Large intestine (tissue), 3 donors: ENCODE results near the gene PLBD2. TPM values are rescaled to one million over a fixed set of nuclear protein-coding genes. Genes with fewer than 3 reads are reported as not detected.

Experiments
- DNase-seq, 2 donors: peaks; one replicate each; pipeline versions ENCODE4 v3.0.0 to v3.0.0-alpha.2; 2013
- H3K27ac ChIP-seq: one replicate; pipeline ENCODE4 v1.5.1; 2013; ENCODE audit warnings: low read length
- H3K27me3 ChIP-seq: 2 replicates; pipeline ENCODE4 v1.6.1; 2013; ENCODE audit warnings: low read length; ENCODE audit not compliant: control insufficient read depth, insufficient read depth
- H3K36me3 ChIP-seq: 2 replicates; pipeline ENCODE4 v1.6.1; 2013; ENCODE audit warnings: low read length; ENCODE audit not compliant: control insufficient read depth, insufficient read depth
- H3K4me1 ChIP-seq: one replicate; pipeline ENCODE4 v1.6.1; 2013; ENCODE audit warnings: low read length; ENCODE audit not compliant: control insufficient read depth, insufficient read depth
- H3K4me3 ChIP-seq: one replicate; pipeline ENCODE4 v1.5.1; 2013; ENCODE audit warnings: low read length
- H3K9me3 ChIP-seq: one replicate; pipeline ENCODE4 v1.6.1; 2013; ENCODE audit warnings: mild to moderate bottlenecking, low read depth, low read length, moderate library complexity; ENCODE audit not compliant: control insufficient read depth
- WGBS: methylation state at CpG from one replicate; pipeline ENCODE4 v1.1.5; 2013; ENCODE audit warnings: low lambda C conversion rate; ENCODE audit not compliant: insufficient coverage; 5-methylcytosine and 5-hydroxymethylcytosine counted together
- polyA plus RNA-seq: library from polyadenylated mRNA; unstranded; fragments of 120-200 nt; gene quantifications from one replicate; pipeline ENCODE4 v1.2.1, GENCODE V29; 2013

The PLBD2 gene
- polyA plus RNA-seq, 1 donor: 21.2 TPM

DNA sequence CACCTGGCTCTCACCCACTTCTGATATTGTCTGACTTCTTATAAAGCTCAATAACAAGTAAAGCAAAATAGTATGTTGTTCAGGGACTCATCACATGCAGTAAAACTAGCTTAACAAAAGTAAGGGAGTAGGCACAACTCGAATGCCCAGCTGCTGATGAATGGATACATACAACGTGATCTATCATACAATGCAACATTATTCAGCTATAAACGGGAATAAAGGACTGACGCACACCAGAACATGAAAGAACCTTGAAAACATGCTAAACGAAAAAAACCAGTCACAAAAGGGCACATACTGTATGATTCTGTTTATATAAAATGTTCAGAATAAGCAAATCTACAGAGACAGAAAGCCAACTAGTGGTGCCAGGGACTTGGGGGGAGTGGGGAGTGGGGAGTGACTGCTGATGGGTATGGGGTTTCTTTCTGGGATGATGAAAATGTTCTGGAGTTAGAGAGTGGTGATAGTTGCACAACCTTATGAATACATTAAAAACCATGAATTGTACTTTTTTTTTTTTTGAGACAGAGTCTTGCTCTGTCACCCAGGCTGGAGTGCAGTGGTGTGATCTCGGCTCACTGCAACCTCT lies 11.1 kb downstream of the PLBD2 start:
- WGBS: 85% methylated on average over 4 of the region's 6 CpGs
- Histone ChIP-seq H3K4me1 (no peaks in the 10 kb centered on the region), H3K9me3 (no peaks in the 10 kb centered on the region), H3K4me3 (no peak overlapping the region), H3K36me3 (peaks cover 27% of the 10 kb centered on the region), H3K27me3 (no peaks in the 10 kb centered on the region), H3K27ac (no peak overlapping the region)
- DNase-seq: no peak

DNA sequence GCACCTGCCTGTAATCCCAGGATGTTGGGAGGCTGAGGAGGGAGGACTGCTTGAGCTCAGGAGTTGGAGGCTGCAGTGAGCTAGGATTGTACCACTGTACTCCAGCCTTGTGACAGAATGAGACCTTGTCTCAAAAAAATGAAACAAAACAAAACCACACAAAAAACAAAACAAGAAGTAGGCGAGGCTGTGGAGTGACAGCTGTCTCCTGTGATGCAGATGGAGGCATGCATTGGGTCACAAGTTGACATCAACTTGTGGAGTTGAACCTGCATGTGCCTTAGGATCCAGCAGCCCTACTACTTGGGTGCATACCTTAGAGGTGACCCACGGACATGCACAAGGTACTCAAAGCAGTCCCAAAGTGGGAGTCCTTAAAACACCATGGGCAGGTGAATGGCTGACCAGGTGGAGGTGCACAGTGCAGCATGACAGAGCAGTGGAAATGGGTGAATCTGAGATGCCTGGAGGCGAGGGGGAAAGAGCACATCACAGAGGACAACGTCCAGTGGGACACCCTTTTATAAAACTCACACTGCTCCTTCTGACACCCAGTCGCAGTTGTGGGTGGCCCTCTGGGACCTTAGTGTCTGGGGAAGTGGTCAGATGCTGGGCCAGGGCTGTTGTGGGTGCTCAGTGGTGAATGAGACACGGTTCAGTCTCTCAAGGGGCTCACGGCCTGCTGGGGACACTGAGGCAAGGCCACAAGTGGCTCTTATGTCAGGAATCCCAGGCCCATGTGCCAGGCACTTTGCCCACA lies 12.7 kb downstream of the PLBD2 start:
- DNase-seq: no peak
- WGBS: no CpG with 5 or more reads among the region's 7 CpGs
- no peak overlapping the region for H3K4me3 ChIP-seq

DNA sequence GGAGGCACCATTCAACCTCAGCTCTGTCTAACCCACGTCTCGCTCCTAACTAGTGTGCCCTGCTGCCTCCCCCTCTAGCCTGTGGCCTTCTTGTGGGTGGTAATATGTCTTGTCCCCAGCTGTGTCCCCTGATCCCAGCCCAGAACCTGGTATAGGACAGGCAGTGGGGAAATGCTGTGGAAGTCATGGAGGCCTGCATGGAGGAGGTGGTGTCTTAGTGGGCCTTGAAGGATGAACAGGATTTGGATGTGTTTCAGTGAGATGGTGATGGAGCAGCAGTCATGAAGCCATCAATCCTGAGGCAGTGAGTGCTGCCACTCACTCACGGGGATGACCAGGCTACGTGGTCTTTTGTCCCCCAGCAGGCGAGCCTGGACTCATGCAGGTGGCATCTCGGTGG lies 13.4 kb downstream of the PLBD2 start:
- DNase-seq: no peak
- Histone ChIP-seq H3K27ac (no peak overlapping the region), H3K27me3 (no peaks in the 10 kb centered on the region), H3K9me3 (no peaks in the 10 kb centered on the region), H3K4me3 (no peak overlapping the region), H3K4me1 (no peaks in the 10 kb centered on the region), H3K36me3 (peaks cover 40% of the 10 kb centered on the region)
- WGBS: no CpG with 5 or more reads among the region's 6 CpGs

More for the DNA sequence above, 12.7 kb downstream of the PLBD2 start:
- Histone ChIP-seq H3K4me1 (no peaks in the 10 kb centered on the region), H3K27me3 (no peaks in the 10 kb centered on the region), H3K27ac (no peak overlapping the region), H3K36me3 (peaks cover 37% of the 10 kb centered on the region), H3K9me3 (no peaks in the 10 kb centered on the region)

DNA sequence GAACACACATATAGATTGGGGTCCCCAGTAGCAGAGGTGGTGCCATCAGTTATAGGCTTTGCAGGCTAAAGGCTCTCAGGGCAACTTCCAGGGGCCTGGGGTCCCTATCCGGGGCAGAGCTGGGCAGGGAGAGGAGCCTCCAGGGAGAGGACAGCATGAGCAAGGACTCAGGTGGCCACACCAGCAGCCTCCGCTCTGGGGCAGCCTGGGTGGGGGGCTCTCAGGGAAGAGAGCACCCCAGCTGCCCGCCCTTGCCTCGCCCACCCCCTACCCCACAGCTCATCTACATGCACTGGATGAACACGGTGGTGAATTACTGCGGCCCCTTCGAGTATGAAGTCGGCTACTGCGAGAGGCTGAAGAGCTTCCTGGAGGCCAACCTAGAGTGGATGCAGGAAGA lies 14.0 kb downstream of the PLBD2 start:
- no CpG with 5 or more reads among the region's 9 CpGs for WGBS
- no peak overlapping the region for H3K4me3 ChIP-seq
- peaks cover 45% of the 10 kb centered on the region for H3K36me3 ChIP-seq

DNA sequence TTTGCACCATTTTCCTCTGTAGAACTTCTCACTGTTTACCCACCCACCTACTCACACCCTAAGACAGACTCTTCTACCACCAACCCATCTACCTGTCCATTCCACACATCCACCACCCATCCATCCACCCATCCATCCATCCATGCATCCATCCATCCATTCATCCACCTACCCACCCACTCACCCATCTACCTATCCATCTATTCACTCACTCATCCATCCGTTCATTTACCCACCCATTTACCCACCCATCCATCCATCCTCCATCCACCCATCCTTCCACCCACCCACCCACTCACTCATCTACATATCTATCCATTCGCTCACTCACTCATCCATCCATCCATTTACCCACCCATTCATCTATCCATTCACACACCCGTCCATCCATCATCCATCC lies 15.1 kb downstream of the PLBD2 start:
- Histone ChIP-seq H3K4me3 (no peak overlapping the region), H3K27me3 (no peaks in the 10 kb centered on the region), H3K36me3 (peaks cover 44% of the 10 kb centered on the region), H3K9me3 (no peaks in the 10 kb centered on the region), H3K27ac (no peak overlapping the region), H3K4me1 (no peaks in the 10 kb centered on the region)
- no peak for DNase-seq
- WGBS: 100% methylated on average over 1 of the region's 3 CpGs

More for the DNA sequence above, 14.0 kb downstream of the PLBD2 start:
- no peak for DNase-seq
- no peak overlapping the region for H3K27ac ChIP-seq
- no peaks in the 10 kb centered on the region for H3K27me3 ChIP-seq
- H3K9me3 ChIP-seq: no peaks in the 10 kb centered on the region
- H3K4me1 ChIP-seq: no peaks in the 10 kb centered on the region

DNA sequence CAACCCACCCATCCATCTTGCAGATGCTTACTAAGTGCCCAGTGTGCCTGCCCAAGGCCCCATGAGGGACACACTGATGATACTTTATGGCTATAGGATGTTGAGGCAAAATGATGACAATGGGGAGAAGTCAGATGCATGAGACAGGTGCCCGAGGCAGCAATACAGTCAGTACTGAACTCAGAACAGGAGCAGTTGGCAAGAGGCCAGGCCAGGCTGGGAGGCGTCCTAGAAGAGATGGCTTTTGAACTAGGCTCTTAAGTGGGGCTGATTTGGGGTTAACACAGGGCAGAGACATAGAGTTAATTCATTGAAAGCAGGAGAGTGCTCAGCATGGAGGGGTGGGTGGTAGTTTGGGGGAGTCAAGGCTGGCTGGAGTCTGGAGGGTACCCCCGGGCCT lies 15.6 kb downstream of the PLBD2 start:
- Histone ChIP-seq H3K27me3 (no peaks in the 10 kb centered on the region), H3K9me3 (no peaks in the 10 kb centered on the region), H3K4me3 (no peak overlapping the region), H3K27ac (no peak overlapping the region), H3K4me1 (no peaks in the 10 kb centered on the region), H3K36me3 (peaks cover 44% of the 10 kb centered on the region)
- no CpG with 5 or more reads among the region's 3 CpGs for WGBS
- DNase-seq: no peak

DNA sequence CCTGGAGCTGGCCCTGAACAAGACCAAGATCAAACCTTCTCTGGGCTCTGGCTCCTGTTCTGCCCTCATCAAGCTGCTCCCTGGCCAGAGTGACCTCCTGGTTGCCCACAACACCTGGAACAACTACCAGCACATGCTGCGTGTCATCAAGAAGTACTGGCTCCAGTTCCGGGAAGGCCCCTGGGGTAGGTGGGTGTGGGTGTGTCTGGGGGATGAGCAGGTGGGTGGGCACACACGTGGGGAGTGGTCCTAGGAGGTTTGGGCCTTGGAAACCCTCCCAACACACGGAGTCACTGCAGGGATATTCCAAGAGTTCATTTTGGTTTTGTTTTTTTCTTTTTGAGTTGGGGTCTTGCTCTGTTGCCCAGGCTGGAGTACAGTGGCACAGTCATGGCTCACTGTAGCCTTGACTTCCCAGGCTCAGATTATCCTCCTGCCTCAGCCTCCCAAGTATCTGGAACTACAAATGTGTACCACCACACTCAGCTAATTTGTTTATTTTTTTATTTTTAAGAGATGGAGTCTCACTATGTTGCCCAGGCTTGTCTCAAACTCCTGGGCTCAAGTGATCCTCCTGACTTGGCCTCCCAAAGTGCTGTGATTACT lies 16.5 kb downstream of the PLBD2 start:
- Histone ChIP-seq H3K27me3 (no peaks in the 10 kb centered on the region), H3K4me3 (no peak overlapping the region), H3K36me3 (peaks cover 48% of the 10 kb centered on the region), H3K9me3 (no peaks in the 10 kb centered on the region), H3K27ac (no peak overlapping the region), H3K4me1 (no peaks in the 10 kb centered on the region)
- no peak for DNase-seq
- no CpG with 5 or more reads among the region's 4 CpGs for WGBS

DNA sequence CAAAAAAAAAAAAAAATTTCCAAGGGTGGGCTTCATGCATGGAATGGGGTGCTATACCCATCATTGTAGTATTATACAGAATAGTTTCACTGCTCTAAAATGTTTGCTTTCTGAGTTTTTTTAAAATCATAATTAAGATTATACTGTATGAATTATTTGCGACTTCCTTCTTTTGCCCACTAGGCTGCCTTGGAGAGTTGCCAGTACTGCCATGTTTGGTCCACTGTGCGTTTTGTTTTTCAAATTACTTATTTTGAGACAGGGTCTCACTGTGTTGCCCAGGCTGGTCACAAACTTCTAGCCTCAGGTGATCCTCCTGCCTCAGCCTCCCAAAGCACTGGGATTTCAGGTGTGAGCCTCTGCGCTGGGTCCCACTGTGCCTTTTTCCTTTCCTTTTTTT lies 19.9 kb downstream of the PLBD2 start:
- H3K27me3 ChIP-seq: no peaks in the 10 kb centered on the region
- no peaks in the 10 kb centered on the region for H3K4me1 ChIP-seq
- peaks cover 43% of the 10 kb centered on the region for H3K36me3 ChIP-seq
- no peak overlapping the region for H3K27ac ChIP-seq
- 100% methylated on average over 2 of the region's 3 CpGs for WGBS
- DNase-seq: no peak
- H3K9me3 ChIP-seq: no peaks in the 10 kb centered on the region
- H3K4me3 ChIP-seq: no peak overlapping the region

DNA sequence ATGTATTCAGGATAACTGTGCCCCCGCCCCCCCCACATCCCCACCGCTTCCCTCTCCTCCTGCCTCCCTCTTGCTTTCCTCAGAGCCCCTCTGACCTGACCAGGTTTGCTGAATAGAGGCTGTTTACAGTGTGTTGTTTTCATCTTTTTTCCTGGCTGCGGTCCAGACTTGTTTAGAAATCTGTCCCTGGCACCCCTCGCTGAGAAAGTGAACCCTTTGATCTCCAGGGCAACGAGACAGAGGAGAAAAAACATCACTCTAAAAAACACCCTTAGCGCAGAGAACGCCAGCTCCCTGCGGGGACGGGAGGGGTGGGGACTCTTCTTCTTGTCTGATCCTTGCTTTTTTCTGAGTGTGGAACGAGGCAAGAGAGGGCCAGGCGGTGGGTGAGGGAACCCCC lies 22.8 kb downstream of the PLBD2 start:
- H3K27me3 ChIP-seq: no peaks in the 10 kb centered on the region
- DNase-seq: no peak
- H3K27ac ChIP-seq: no peak overlapping the region
- peaks cover 36% of the 10 kb centered on the region for H3K36me3 ChIP-seq
- no peak overlapping the region for H3K4me3 ChIP-seq
- WGBS: no CpG with 5 or more reads among the region's 11 CpGs
- H3K4me1 ChIP-seq: no peaks in the 10 kb centered on the region
- no peaks in the 10 kb centered on the region for H3K9me3 ChIP-seq

DNA sequence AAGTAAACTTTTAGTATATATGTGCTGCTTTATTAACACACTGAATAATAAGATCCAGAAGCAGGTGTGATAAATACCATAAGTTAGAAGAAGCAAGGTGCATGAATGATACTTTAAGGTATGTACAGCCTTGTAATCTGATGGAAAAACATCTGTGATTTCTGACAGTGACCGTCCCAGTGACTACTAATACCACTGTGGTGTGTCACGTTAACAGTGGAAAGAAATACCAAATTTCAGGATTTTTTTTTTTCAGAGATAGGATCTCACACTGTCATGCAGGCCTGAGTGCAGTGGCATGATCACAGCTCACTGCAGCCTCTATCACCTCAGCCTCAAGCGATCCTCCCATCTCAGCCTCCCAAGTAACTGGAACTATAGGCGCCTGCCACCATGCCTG lies 23.8 kb downstream of the PLBD2 start:
- Histone ChIP-seq H3K4me1 (no peaks in the 10 kb centered on the region), H3K27me3 (no peaks in the 10 kb centered on the region), H3K9me3 (no peaks in the 10 kb centered on the region), H3K36me3 (peaks cover 29% of the 10 kb centered on the region), H3K4me3 (no peak overlapping the region), H3K27ac (no peak overlapping the region)
- no CpG with 5 or more reads among the region's 4 CpGs for whole genome bisulfite sequencing
- no peak for DNase-seq
